ENCODE measurements around the gene APOBEC3A.

The APOBEC3A gene

GRCh38 chr22:38971791-38972190, 14.4 kb downstream of the APOBEC3A start (continued):
- TF ChIP-seq CSRNP3 (CRISPR knock-in tag; IDR thresholded peaks at IDR 0.05): no peak
- no peak for TF ChIP-seq ARNTL (CRISPR knock-in tag; IDR thresholded peaks at IDR 0.05; ENCODE audit: borderline replicate concordance, low read depth)
- no peak for TF ChIP-seq OSR1 (CRISPR knock-in tag; IDR thresholded peaks at IDR 0.05)

- ATAC-seq: no peak
Measured at GRCh38 chr22:38972558-38972957, 15.1 kb downstream of the APOBEC3A start.

GRCh38 chr22:38973289-38974169, 16.1 kb downstream of the APOBEC3A start:
- TF ChIP-seq PATZ1 (CRISPR knock-in tag; IDR thresholded peaks at IDR 0.05; ENCODE audit: borderline replicate concordance): no peak
- no peak for TF ChIP-seq TCF4 (CRISPR knock-in tag; IDR thresholded peaks at IDR 0.05; ENCODE audit: borderline replicate concordance)
- TF ChIP-seq TSHZ2 (CRISPR knock-in tag; IDR thresholded peaks at IDR 0.05): no peak
- TF ChIP-seq CSDC2 (CRISPR knock-in tag; IDR thresholded peaks at IDR 0.05): no peak
- no peak for TF ChIP-seq SNAI2 (CRISPR knock-in tag; IDR thresholded peaks at IDR 0.05)
- TF ChIP-seq RARB (CRISPR knock-in tag; IDR thresholded peaks at IDR 0.05): no peak
- no peak for ATAC-seq

More at GRCh38 chr22:38972558-38972957, 15.1 kb downstream of the APOBEC3A start:
- TF ChIP-seq ZFP30 (CRISPR knock-in tag; IDR thresholded peaks at IDR 0.05): no peak
- no peak for TF ChIP-seq TSHZ2 (CRISPR knock-in tag; IDR thresholded peaks at IDR 0.05)
- no peak for TF ChIP-seq RARB (CRISPR knock-in tag; IDR thresholded peaks at IDR 0.05)
- TF ChIP-seq BACH2 (CRISPR knock-in tag; IDR thresholded peaks at IDR 0.05; ENCODE audit: borderline replicate concordance): no peak
- no peak for TF ChIP-seq ZNF8 (CRISPR knock-in tag; IDR thresholded peaks at IDR 0.05)
- TF ChIP-seq ISL1 (CRISPR knock-in tag; IDR thresholded peaks at IDR 0.05): no peak
- no peak for TF ChIP-seq ARNTL (CRISPR knock-in tag; IDR thresholded peaks at IDR 0.05; ENCODE audit: borderline replicate concordance, low read depth)
- TF ChIP-seq POU6F1 (CRISPR knock-in tag; IDR thresholded peaks at IDR 0.05; ENCODE audit: borderline replicate concordance, low read depth): no peak
- TF ChIP-seq CSRNP3 (CRISPR knock-in tag; IDR thresholded peaks at IDR 0.05): no peak
- TF ChIP-seq ZNF70 (CRISPR knock-in tag; IDR thresholded peaks at IDR 0.05): no peak
- no peak for TF ChIP-seq GLIS3 (CRISPR knock-in tag; IDR thresholded peaks at IDR 0.05)
- TF ChIP-seq SNAI2 (CRISPR knock-in tag; IDR thresholded peaks at IDR 0.05): no peak
- TF ChIP-seq TOX (CRISPR knock-in tag; IDR thresholded peaks at IDR 0.05; ENCODE audit: borderline replicate concordance): no peak
- no peak for TF ChIP-seq OSR1 (CRISPR knock-in tag; IDR thresholded peaks at IDR 0.05)

Measured in SK-N-SH treated with all-trans-retinoic acid at 6 μM for 48 hours (cell line).